ENCODE data around the gene USP16. TPM values are rescaled to one million over a fixed set of nuclear protein-coding genes. Genes with fewer than 3 reads are reported as not detected.
A peak's percentile ranks its signal among the peaks of the same experiment; 100 is the strongest.
"Not testable (repeated sequence)": the region's sequence is repeated elsewhere in the genome, so short reads cannot be mapped to it uniquely, and the experiment has no call there.

USP16 gene
- total RNA-seq, 2 donors from 2014 or later, result 19.9 to 22.0 TPM

DNA sequence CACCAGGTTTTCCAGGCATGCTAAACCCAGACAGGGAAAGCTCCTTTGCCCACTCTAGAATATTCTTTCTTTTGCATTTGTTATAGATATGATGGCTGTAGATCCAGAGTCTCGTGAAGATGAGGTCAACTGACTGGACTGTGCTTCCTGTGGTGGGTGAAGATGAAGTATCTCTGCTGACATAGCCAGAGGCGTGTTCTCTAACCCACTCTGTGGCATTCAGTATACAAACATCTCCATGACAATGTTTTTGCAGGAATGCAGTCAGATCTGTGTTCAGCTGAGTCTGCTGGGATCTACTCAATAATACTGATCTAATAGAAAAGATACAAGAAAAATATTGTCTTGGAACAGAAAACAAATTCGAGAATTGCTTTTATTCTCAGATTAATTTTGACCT lies 16.7 kb upstream of the USP16 start:
- no peak overlapping the region for H3K27ac Mint-ChIP-seq
- no peak for TF ChIP-seq CTCF (conservative IDR thresholded peaks at IDR 0.05)
- H3K9me3 Mint-ChIP-seq, result peaks cover 15% of the 10 kb centered on the region
- 78 to 89% methylated on average over 1 to 3 of the region's 3 CpGs for WGBS, 2 experiments (ENCODE audit: insufficient coverage in 1 of 2, insufficient read length in 1 of 2)
- Histone ChIP-seq H3K27me3 (ENCODE audit: control insufficient read depth, insufficient read depth, low read length, poor library complexity, severe bottlenecking) (peaks cover 10% of the 10 kb centered on the region), H3K27ac (ENCODE audit: low read depth, low read length) (no peak overlapping the region), H3K36me3 (ENCODE audit: control insufficient read depth, insufficient read depth, low read length) (no peaks in the 10 kb centered on the region), H3K4me3 (ENCODE audit: low read length) (no peak overlapping the region), H3K9me3 (ENCODE audit: control insufficient read depth, low read length) (no peaks in the 10 kb centered on the region), H3K9ac (ENCODE audit: extremely low read depth, low read length, poor library complexity, severe bottlenecking) (no peak overlapping the region), H3K4me1 (ENCODE audit: control insufficient read depth, insufficient read depth, low read length) (no peaks in the 10 kb centered on the region)
- no peak for DNase-seq
- no peaks in the 10 kb centered on the region for H3K36me3 Mint-ChIP-seq (ENCODE audit: low read depth)
- H3K4me1 Mint-ChIP-seq, result no peaks in the 10 kb centered on the region
- H3K27me3 Mint-ChIP-seq (ENCODE audit: insufficient read depth), result no peaks in the 10 kb centered on the region
- no peak overlapping the region for H3K4me3 Mint-ChIP-seq

- Mint-ChIP-seq H3K4me1 (no peaks in the 10 kb centered on the region), H3K27ac (no peak overlapping the region), H3K9me3 (peaks cover 21% of the 10 kb centered on the region), H3K27me3 (ENCODE audit: insufficient read depth) (no peaks in the 10 kb centered on the region), H3K36me3 (ENCODE audit: low read depth) (no peaks in the 10 kb centered on the region), H3K4me3 (no peak overlapping the region)
- Histone ChIP-seq H3K9me3 (ENCODE audit: control insufficient read depth, low read length) (no peaks in the 10 kb centered on the region), H3K27me3 (ENCODE audit: control insufficient read depth, insufficient read depth, low read length, poor library complexity, severe bottlenecking) (peaks cover 10% of the 10 kb centered on the region), H3K36me3 (ENCODE audit: control insufficient read depth, insufficient read depth, low read length) (no peaks in the 10 kb centered on the region), H3K4me3 (ENCODE audit: low read length) (no peak overlapping the region), H3K4me1 (ENCODE audit: control insufficient read depth, insufficient read depth, low read length) (no peaks in the 10 kb centered on the region), H3K27ac (ENCODE audit: low read depth, low read length) (no peak overlapping the region), H3K9ac (ENCODE audit: extremely low read depth, low read length, poor library complexity, severe bottlenecking) (no peak overlapping the region)
- WGBS, 2 experiments (ENCODE audit: insufficient coverage in 1 of 2, insufficient read length in 1 of 2), result 93 to 100% methylated on average over 1 to 3 of the region's 3 CpGs
- no peak for TF ChIP-seq CTCF (conservative IDR thresholded peaks at IDR 0.05)
- no peak for DNase-seq
Measured at GRCh38 chr21:29008367-29008766, 16.1 kb upstream of the USP16 start.

DNA sequence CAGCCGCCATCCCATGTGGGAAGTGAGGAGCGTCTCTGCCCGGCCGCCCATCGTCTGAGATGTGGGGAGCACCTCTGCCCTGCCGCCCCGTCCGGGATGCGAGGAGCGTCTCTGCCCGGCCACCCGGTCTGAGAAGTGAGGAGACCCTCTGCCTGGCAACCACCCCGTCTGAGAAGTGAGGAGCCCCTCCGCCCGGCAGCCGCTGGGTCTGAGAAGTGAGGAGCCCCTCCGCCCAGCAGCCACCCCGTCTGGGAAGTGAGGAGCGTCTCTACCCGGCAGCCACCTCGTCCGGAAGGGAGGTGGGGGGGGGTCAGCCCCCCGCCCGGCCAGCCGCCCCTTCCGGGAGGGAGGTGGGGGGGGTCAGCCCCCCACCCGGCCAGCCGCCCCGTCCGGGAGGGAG lies 13.2 kb upstream of the USP16 start:
- 81% methylated on average over 17 of the region's 30 CpGs; no CpG with 5 or more reads in 1 of the 2 experiments for WGBS, 2 experiments (ENCODE audit: insufficient coverage in 1 of 2, insufficient read length in 1 of 2)
- not testable (repeated sequence) for H3K27me3 Mint-ChIP-seq (ENCODE audit: insufficient read depth); H3K9me3 ChIP-seq (ENCODE audit: control insufficient read depth, low read length); H3K27me3 ChIP-seq (ENCODE audit: control insufficient read depth, insufficient read depth, low read length, poor library complexity, severe bottlenecking); H3K4me1 Mint-ChIP-seq; H3K36me3 ChIP-seq (ENCODE audit: control insufficient read depth, insufficient read depth, low read length); H3K4me3 Mint-ChIP-seq; H3K4me3 ChIP-seq (ENCODE audit: low read length); H3K27ac ChIP-seq (ENCODE audit: low read depth, low read length); H3K9ac ChIP-seq (ENCODE audit: extremely low read depth, low read length, poor library complexity, severe bottlenecking); DNase-seq; H3K36me3 Mint-ChIP-seq (ENCODE audit: low read depth); H3K27ac Mint-ChIP-seq; H3K4me1 ChIP-seq (ENCODE audit: control insufficient read depth, insufficient read depth, low read length)
- peaks cover 26% of the 10 kb centered on the region for H3K9me3 Mint-ChIP-seq

DNA sequence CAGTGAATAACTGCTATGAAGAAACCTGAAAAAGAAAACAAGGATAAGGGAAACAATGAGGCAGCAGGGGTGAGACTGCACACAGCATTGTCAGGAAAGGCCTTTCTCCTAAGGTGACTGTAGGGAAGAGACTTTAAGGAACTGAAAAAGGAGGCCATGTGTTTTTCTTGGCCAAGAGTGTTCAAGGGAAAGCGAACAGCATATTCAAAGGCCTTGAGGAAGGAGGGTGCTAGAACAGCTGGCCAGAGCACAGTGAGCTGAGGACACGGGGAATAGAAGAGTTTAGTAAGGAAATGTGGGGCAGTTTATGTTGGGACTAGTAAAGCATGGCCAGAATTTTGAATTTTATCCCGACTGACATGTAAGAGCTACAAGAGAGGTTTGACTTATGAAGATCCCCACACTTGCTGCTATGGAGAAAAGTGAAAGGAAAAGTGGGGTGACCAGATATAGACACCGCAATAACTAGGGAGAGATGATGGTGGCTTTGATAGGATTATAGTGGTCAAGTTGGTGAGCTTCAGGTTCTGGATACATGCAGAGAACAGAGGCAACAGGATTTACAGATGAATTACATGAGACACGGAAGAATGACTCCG lies 6.7 kb upstream of the USP16 start:
- DNase-seq, result no peak
- Histone ChIP-seq H3K9ac (ENCODE audit: extremely low read depth, low read length, poor library complexity, severe bottlenecking) (no peak overlapping the region), H3K4me3 (ENCODE audit: low read length) (peak overlapping the region; percentile 79), H3K27me3 (ENCODE audit: control insufficient read depth, insufficient read depth, low read length, poor library complexity, severe bottlenecking) (peaks cover 5% of the 10 kb centered on the region), H3K4me1 (ENCODE audit: control insufficient read depth, insufficient read depth, low read length) (no peaks in the 10 kb centered on the region), H3K36me3 (ENCODE audit: control insufficient read depth, insufficient read depth, low read length) (no peaks in the 10 kb centered on the region), H3K9me3 (ENCODE audit: control insufficient read depth, low read length) (no peaks in the 10 kb centered on the region), H3K27ac (ENCODE audit: low read depth, low read length) (no peak overlapping the region)
- Mint-ChIP-seq H3K27me3 (ENCODE audit: insufficient read depth) (peaks cover 3% of the 10 kb centered on the region), H3K36me3 (ENCODE audit: low read depth) (peaks cover 3% of the 10 kb centered on the region), H3K27ac (no peak overlapping the region), H3K9me3 (peaks cover 12% of the 10 kb centered on the region), H3K4me3 (peak overlapping the region; percentile 74), H3K4me1 (peaks cover 8% of the 10 kb centered on the region)
- no peak for TF ChIP-seq CTCF (conservative IDR thresholded peaks at IDR 0.05)
- WGBS, 2 experiments (ENCODE audit: insufficient coverage in 1 of 2, insufficient read length in 1 of 2), result 90 to 98% methylated on average over 6 of the region's 6 CpGs
